SK-N-SH treated with all-trans-retinoic acid at 6 μM for 48 hours (cell line): Measurements from ENCODE around the gene USP33.
"Not testable (repeated sequence)": the region's sequence is repeated elsewhere in the genome, so short reads cannot be mapped to it uniquely, and the experiment has no call there.

Source experiments
- ATAC-seq: fragments of 200-7000 bp; cut with Tn5 transposase; 3 replicates; pipeline ENCODE4 v1.9.1; 2020; ENCODE audit warnings: mild to moderate bottlenecking, moderate library complexity
- ARNTL ChIP-seq: fragments of 450-650 bp; formaldehyde crosslinking; IDR thresholded peaks from 2 replicates; pipeline ENCODE4 v1.5.0; 2020; ENCODE audit warnings: low read depth, mild to moderate bottlenecking, moderate library complexity, borderline replicate concordance
- BACH2 ChIP-seq: fragments of 250-450 bp; sonication (Bioruptor Pico); IDR thresholded peaks from 2 replicates; pipeline ENCODE4 v1.9.0; 2021; ENCODE audit warnings: mild to moderate bottlenecking, borderline replicate concordance
- CREB5 ChIP-seq: fragments of 250-450 bp; sonication (Bioruptor Pico); IDR thresholded peaks from 2 replicates; pipeline ENCODE4 v1.5.1; 2020; ENCODE audit warnings: low read depth, mild to moderate bottlenecking, moderate library complexity
- CSDC2 ChIP-seq: fragments of 250-450 bp; sonication (Bioruptor Pico); IDR thresholded peaks from 2 replicates; pipeline ENCODE4 v1.5.0; 2020; ENCODE audit warnings: mild to moderate bottlenecking, moderate library complexity
- ESRRG ChIP-seq: fragments of 250-450 bp; sonication (Bioruptor Pico); IDR thresholded peaks from 2 replicates; pipeline ENCODE4 v1.6.1; 2021; ENCODE audit warnings: mild to moderate bottlenecking
- GLIS3 ChIP-seq: fragments of 250-450 bp; sonication (Bioruptor Pico); IDR thresholded peaks from 2 replicates; pipeline ENCODE4 v1.5.0; 2020; ENCODE audit warnings: mild to moderate bottlenecking, moderate library complexity
- ISL1 ChIP-seq: fragments of 250-450 bp; sonication (Bioruptor Pico); IDR thresholded peaks from 2 replicates; pipeline ENCODE4 v2.1.2; 2022; ENCODE audit warnings: mild to moderate bottlenecking, moderate library complexity
- OSR1 ChIP-seq: fragments of 250-450 bp; sonication (Bioruptor Pico); IDR thresholded peaks from 2 replicates; pipeline ENCODE4 v1.8.0; 2022; ENCODE audit warnings: moderate library complexity, mild to moderate bottlenecking, inconsistent platforms
- PPARA ChIP-seq: fragments of 250-450 bp; sonication (Bioruptor Pico); IDR thresholded peaks from 2 replicates; pipeline ENCODE4 v1.5.0; 2020; ENCODE audit warnings: mild to moderate bottlenecking, borderline replicate concordance
- RARB ChIP-seq: fragments of 250-450 bp; sonication (Bioruptor Pico); IDR thresholded peaks from 2 replicates; pipeline ENCODE4 v1.8.0; 2021; ENCODE audit warnings: mild to moderate bottlenecking, moderate library complexity
- SNAI2 ChIP-seq: fragments of 250-450 bp; sonication (Bioruptor Pico); IDR thresholded peaks from 2 replicates; pipeline ENCODE4 v1.5.0; 2020; ENCODE audit warnings: mild to moderate bottlenecking, moderate library complexity
- TCF4 ChIP-seq: fragments of 250-450 bp; sonication (Bioruptor Pico); IDR thresholded peaks from 2 replicates; pipeline ENCODE4 v1.8.0; 2021; ENCODE audit warnings: mild to moderate bottlenecking, moderate library complexity, borderline replicate concordance
- TOX ChIP-seq: fragments of 250-450 bp; sonication (Bioruptor Pico); IDR thresholded peaks from 2 replicates; pipeline ENCODE4 v1.8.0; 2021; ENCODE audit warnings: mild to moderate bottlenecking, moderate library complexity, borderline replicate concordance
- ZC3H10 ChIP-seq: fragments of 250-450 bp; sonication (Bioruptor Pico); IDR thresholded peaks from 2 replicates; pipeline ENCODE4 v1.5.1; 2021; ENCODE audit warnings: mild to moderate bottlenecking, moderate library complexity
- ZFP3 ChIP-seq: fragments of 250-450 bp; sonication (Bioruptor Pico); IDR thresholded peaks from 2 replicates; pipeline ENCODE4 v1.5.0; 2020; ENCODE audit warnings: mild to moderate bottlenecking, moderate library complexity
- ZFP30 ChIP-seq: fragments of 450-650 bp; formaldehyde crosslinking; IDR thresholded peaks from 2 replicates; pipeline ENCODE4 v1.5.0; 2022; ENCODE audit warnings: mild to moderate bottlenecking, moderate library complexity
- ZNF565 ChIP-seq: fragments of 450-650 bp; formaldehyde crosslinking; conservative IDR thresholded peaks from 2 replicates; pipeline ENCODE4 v1.5.0; 2020; ENCODE audit warnings: low read depth, mild to moderate bottlenecking, moderate library complexity
- ZNF70 ChIP-seq: fragments of 450-650 bp; formaldehyde crosslinking; IDR thresholded peaks from 2 replicates; pipeline ENCODE4 v1.5.0; 2020; ENCODE audit warnings: mild to moderate bottlenecking, moderate library complexity
- ZNF8 ChIP-seq: fragments of 450-650 bp; formaldehyde crosslinking; IDR thresholded peaks from 2 replicates; pipeline ENCODE4 v1.5.0; 2020; ENCODE audit warnings: mild to moderate bottlenecking, moderate library complexity
- TF ChIP-seq, protein P1 (sequence below): fragments of 250-450 bp; sonication (Bioruptor Pico); IDR thresholded peaks from 2 replicates; pipeline ENCODE4 v1.5.1; 2021; ENCODE audit warnings: mild to moderate bottlenecking, moderate library complexity
- TF ChIP-seq, protein P2 (sequence below): fragments of 250-450 bp; sonication (Bioruptor Pico); IDR thresholded peaks from 2 replicates; pipeline ENCODE4 v1.5.0; 2020; ENCODE audit warnings: mild to moderate bottlenecking, moderate library complexity
- TF ChIP-seq, protein P3 (sequence below): fragments of 250-450 bp; sonication (Bioruptor Pico); IDR thresholded peaks from 2 replicates; pipeline ENCODE4 v1.8.0; 2021; ENCODE audit warnings: low read depth, mild to moderate bottlenecking, moderate library complexity, borderline replicate concordance
- TF ChIP-seq, protein P4 (sequence below): fragments of 250-450 bp; sonication (Bioruptor Pico); IDR thresholded peaks from 2 replicates; pipeline ENCODE4 v1.8.0; 2020; ENCODE audit warnings: mild to moderate bottlenecking, moderate library complexity, borderline replicate concordance

The USP33 gene

GRCh38 chr1:77757066-77757584 lies 2.5 kb downstream of the USP33 start:
- no peak for ATAC-seq
- TF ChIP-seq OSR1 (CRISPR knock-in tag) (no peak), CREB5 (CRISPR knock-in tag) (no peak), BACH2 (CRISPR knock-in tag) (no peak)

DNA sequence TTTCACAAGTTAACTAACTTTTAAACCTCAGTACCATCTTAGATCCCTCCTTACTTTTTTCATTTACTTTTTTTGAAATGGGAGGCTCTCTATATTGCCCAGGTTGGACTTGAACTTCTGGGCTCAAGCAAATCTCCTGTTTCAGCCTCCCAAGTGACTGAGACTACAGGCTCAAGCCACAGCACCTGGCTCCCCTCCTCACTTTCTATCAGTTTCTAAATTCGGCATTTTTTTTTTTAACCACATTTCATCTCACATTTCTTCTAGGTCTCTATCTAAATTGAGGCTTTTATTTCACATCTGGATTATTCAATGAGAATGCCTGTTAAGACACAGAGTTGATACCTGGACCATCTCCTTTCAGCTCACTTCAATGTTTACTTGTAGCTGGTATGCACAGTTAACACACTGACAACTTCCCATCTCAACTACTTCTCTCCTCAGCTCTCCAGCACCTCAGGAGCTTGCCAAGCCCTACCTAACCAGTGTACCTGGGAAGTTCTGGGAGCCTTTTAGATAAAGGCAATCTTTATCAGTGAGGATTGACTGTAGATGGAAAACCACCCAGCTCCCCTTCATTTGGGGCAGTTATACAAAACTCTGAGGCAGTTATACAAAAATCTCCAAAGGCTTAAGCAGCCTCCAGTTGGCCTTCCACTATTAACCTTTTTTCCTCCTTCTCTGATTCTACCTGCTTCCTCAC lies 3.4 kb downstream of the USP33 start:
- TF ChIP-seq CSDC2 (CRISPR knock-in tag) (no peak), ISL1 (CRISPR knock-in tag) (no peak), TCF4 (CRISPR knock-in tag) (no peak), PPARA (CRISPR knock-in tag) (no peak), ZNF70 (no peak), ZNF565 (CRISPR knock-in tag) (no peak), TOX (CRISPR knock-in tag) (no peak), ESRRG (no peak), ZFP3 (CRISPR knock-in tag) (no peak), BACH2 (CRISPR knock-in tag) (no peak), OSR1 (CRISPR knock-in tag) (no peak), SNAI2 (no peak)
- TF ChIP-seq, protein P1, sequence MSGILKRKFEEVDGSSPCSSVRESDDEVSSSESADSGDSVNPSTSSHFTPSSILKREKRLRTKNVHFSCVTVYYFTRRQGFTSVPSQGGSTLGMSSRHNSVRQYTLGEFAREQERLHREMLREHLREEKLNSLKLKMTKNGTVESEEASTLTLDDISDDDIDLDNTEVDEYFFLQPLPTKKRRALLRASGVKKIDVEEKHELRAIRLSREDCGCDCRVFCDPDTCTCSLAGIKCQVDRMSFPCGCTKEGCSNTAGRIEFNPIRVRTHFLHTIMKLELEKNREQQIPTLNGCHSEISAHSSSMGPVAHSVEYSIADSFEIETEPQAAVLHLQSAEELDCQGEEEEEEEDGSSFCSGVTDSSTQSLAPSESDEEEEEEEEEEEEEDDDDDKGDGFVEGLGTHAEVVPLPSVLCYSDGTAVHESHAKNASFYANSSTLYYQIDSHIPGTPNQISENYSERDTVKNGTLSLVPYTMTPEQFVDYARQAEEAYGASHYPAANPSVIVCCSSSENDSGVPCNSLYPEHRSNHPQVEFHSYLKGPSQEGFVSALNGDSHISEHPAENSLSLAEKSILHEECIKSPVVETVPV (CRISPR knock-in tag): no peak
- ATAC-seq: no peak

DNA sequence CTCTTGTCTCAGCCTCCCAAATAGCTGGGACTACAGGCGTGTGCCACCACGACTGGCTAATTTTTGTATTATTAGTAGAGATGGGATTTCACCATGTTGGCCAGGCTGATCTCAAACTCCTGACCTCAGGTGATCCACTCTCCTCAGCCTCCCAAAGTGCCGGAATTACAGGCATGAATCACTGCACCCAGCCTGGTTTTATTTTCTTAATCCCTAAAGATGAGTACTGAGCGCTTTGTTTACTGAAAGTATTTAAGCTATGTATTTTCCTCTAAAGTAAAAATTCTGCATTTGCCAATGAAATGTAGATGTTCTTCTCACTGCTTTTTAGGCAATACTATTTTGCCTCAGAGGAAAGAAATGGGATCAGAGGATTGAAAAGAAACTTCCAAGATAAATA lies 10.2 kb downstream of the USP33 start:
- ATAC-seq: not testable (repeated sequence)

DNA sequence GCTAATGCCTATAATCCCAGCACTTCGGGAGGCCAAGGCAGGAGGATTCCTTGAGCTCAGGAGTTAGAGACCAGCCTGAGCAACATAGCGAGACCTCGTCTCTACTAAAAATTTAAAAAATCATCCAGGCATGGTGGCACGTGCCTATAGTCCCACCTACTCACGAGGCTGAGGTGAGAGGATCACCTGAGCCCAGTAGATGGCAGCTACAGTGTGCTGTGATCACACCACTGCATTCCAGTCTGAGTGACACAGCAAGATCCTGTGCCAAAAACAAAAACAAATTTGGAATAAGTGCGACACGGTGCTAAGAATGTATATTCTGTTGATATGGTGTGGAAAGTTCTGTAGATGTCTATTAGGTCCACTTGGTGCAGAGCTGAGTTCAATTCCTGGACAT lies 15.1 kb downstream of the USP33 start:
- no peak for ATAC-seq
- TF ChIP-seq, protein P2, sequence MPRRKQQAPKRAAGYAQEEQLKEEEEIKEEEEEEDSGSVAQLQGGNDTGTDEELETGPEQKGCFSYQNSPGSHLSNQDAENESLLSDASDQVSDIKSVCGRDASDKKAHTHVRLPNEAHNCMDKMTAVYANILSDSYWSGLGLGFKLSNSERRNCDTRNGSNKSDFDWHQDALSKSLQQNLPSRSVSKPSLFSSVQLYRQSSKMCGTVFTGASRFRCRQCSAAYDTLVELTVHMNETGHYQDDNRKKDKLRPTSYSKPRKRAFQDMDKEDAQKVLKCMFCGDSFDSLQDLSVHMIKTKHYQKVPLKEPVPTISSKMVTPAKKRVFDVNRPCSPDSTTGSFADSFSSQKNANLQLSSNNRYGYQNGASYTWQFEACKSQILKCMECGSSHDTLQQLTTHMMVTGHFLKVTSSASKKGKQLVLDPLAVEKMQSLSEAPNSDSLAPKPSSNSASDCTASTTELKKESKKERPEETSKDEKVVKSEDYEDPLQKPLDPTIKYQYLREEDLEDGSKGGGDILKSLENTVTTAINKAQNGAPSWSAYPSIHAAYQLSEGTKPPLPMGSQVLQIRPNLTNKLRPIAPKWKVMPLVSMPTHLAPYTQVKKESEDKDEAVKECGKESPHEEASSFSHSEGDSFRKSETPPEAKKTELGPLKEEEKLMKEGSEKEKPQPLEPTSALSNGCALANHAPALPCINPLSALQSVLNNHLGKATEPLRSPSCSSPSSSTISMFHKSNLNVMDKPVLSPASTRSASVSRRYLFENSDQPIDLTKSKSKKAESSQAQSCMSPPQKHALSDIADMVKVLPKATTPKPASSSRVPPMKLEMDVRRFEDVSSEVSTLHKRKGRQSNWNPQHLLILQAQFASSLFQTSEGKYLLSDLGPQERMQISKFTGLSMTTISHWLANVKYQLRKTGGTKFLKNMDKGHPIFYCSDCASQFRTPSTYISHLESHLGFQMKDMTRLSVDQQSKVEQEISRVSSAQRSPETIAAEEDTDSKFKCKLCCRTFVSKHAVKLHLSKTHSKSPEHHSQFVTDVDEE: no peak
- TF ChIP-seq, protein P3, sequence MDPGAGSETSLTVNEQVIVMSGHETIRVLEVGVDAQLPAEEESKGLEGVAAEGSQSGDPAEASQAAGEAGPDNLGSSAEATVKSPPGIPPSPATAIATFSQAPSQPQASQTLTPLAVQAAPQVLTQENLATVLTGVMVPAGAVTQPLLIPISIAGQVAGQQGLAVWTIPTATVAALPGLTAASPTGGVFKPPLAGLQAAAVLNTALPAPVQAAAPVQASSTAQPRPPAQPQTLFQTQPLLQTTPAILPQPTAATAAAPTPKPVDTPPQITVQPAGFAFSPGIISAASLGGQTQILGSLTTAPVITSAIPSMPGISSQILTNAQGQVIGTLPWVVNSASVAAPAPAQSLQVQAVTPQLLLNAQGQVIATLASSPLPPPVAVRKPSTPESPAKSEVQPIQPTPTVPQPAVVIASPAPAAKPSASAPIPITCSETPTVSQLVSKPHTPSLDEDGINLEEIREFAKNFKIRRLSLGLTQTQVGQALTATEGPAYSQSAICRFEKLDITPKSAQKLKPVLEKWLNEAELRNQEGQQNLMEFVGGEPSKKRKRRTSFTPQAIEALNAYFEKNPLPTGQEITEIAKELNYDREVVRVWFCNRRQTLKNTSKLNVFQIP (CRISPR knock-in tag): no peak
- TF ChIP-seq ZC3H10 (CRISPR knock-in tag) (no peak), ZNF8 (CRISPR knock-in tag) (no peak), TCF4 (CRISPR knock-in tag) (no peak), ZFP3 (CRISPR knock-in tag) (no peak), GLIS3 (CRISPR knock-in tag) (no peak), RARB (CRISPR knock-in tag) (no peak), ZNF565 (CRISPR knock-in tag) (no peak), TOX (CRISPR knock-in tag) (no peak), ZFP30 (no peak), ISL1 (CRISPR knock-in tag) (no peak), ARNTL (CRISPR knock-in tag) (no peak), OSR1 (CRISPR knock-in tag) (no peak), BACH2 (CRISPR knock-in tag) (no peak), ZNF70 (no peak), CREB5 (CRISPR knock-in tag) (no peak), CSDC2 (CRISPR knock-in tag) (no peak)
- TF ChIP-seq, protein P1 (CRISPR knock-in tag): no peak
- TF ChIP-seq, protein P4, sequence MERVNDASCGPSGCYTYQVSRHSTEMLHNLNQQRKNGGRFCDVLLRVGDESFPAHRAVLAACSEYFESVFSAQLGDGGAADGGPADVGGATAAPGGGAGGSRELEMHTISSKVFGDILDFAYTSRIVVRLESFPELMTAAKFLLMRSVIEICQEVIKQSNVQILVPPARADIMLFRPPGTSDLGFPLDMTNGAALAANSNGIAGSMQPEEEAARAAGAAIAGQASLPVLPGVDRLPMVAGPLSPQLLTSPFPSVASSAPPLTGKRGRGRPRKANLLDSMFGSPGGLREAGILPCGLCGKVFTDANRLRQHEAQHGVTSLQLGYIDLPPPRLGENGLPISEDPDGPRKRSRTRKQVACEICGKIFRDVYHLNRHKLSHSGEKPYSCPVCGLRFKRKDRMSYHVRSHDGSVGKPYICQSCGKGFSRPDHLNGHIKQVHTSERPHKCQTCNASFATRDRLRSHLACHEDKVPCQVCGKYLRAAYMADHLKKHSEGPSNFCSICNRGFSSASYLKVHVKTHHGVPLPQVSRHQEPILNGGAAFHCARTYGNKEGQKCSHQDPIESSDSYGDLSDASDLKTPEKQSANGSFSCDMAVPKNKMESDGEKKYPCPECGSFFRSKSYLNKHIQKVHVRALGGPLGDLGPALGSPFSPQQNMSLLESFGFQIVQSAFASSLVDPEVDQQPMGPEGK (CRISPR knock-in tag): no peak
